ENCODE data around the gene TRMT2A.

DNA sequence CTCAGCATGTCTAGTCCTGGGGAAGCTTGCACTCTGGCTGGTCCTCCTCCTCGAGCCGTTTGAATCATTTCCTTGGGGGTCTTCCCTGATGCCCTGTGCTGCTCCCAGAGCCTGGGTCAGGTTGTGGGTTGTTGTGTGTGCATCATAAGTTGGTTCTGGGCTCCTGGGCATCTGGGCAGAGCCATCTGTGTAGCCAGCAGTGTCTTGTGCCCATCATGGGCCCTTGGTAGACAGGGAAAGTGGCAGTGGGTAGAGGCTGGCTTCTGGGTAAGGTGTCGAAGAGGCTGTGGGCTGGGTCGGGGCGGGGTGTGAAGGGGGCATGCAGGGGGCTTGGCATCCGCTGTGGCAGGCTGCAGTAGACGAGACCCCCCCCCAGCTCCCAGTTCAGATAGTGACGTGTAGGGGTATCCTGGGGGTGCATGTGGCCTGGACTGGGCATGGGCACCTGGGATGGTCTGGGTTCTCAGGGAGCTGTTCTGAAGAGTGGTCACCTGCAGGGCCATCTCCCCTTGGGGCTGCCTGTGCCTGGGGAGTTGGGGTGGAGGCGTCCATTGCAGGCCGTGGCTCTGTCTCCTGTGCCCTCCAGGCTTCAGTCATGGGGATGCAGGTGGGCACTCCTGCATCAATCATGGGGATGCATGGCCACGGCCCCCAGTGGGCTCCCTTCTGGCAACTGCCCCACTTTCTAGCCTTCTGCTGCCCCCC is 7.2 kb upstream of the TRMT2A start:
- TF ChIP-seq POLR2AphosphoS5 (IDR thresholded peaks at IDR 0.05; ENCODE audit: low read depth, low read length) (no peak), CTCF (IDR thresholded peaks at IDR 0.05) (no peak), RAD21 (IDR thresholded peaks at IDR 0.05; ENCODE audit: low read length) (no peak)

All from SK-N-SH (cell line).